HG02678 (cell line): Measurements from ENCODE around the gene SPRR1A.

ENCODE experiments used
- ATAC-seq: cut with Tn5 transposase; IDR thresholded peaks from one replicate; pipeline ENCODE4 v1.9.1; 2021; ENCODE audit warnings: mild to moderate bottlenecking, moderate library complexity; ENCODE audit not compliant: unreplicated experiment

SPRR1A gene

DNA sequence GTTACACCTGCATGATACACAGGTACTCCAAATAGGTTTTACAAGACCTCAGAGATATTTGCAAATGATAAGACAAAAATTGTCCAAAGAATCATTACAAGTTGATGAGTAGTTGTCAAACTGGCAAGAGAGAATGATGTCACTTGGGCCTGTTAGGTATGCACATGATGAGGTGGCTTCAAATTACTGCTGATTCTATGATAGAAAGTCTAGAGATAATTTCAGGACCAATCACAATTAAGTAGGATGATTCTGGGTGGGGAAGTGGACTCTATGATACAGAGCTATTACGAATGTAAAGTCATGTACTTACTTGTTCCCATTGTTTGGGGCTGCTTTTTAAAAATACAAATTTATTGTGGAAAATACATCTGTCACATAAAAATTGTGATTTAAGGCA, 41.9 kb downstream of the SPRR1A start:
- no peak for ATAC-seq

DNA sequence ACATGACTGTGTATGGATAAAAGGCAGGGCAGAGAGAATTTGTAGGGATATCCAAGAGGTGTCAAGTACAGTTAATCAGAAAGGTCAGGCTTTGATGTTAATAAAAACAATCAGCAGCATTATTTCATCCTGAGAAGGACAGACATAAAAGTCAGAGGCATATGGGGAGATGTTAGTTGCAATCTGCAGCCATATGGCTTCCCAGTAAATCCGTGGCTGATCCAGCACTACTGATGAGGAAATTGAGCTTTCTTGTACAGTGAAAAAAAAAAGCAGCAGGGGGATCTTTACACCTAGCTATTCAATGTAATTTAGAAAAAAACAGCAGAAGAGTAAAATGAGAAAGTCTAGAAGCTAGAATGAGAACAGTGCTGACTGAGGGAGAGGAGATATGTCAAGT, 44.9 kb downstream of the SPRR1A start:
- no peak for ATAC-seq

- no peak for ATAC-seq
Measured at GRCh38 chr1:153030895-153031294, 47.0 kb downstream of the SPRR1A start, which contains the start of gene SPRR1B. TSS of gene SPRR1B (plus strand) at chr1:153031203. CDS start at chr1:153032346, 1,143 bp downstream.

DNA sequence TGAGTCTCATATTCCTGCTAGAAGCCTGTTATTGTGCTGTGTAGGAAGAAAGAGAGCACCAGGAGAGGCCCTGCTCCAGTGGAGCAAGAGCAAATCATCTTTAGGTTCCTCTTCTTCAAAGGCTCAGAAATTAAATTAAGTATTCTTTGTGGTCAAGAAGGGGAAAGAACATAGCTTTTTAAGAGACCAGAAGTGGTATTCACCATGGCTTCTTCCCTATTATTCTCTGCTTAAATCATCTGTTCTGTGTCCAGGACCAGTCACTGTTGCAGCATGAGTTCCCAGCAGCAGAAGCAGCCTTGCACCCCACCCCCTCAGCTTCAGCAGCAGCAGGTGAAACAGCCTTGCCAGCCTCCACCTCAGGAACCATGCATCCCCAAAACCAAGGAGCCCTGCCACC, 48.2 kb downstream of the SPRR1A start:
- ATAC-seq, result no peak

- ATAC-seq, result no peak
Measured at GRCh38 chr1:153032677-153033308, 48.9 kb downstream of the SPRR1A start.

DNA sequence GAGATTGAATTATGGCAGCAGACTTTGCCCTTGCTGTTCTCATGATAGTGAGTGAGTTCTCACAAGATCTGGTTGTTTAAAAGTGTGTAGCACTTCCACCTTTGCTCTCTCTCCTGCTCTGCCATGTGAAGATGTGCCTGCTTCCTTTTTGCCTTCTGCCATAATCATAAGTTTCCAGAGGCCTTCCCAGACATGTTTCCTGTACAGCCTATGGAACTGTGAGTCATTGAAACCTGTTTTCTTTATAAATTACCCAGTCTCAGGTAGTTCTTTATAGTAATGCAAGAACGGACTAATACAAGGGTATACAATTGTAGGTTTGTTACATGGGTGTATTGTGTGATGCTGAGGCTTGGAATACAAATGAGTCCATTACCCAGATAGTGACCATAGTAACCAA, 51.3 kb downstream of the SPRR1A start:
- ATAC-seq, result no peak
